Measurements from ENCODE around the gene MGAT1. TPM values are rescaled to one million over a fixed set of nuclear protein-coding genes. Genes with fewer than 3 reads are reported as not detected.
"Not testable (repeated sequence)": the region's sequence is repeated elsewhere in the genome, so short reads cannot be mapped to it uniquely, and the experiment has no call there.

Gene MGAT1
- total RNA-seq, 2 experiments from 2014 or later, result 141 to 142 TPM

- ATAC-seq (peak; percentile 61), DNase-seq (peak; percentile 86)
- Mint-ChIP-seq H3K27ac (peak overlapping the region; percentile 98), H3K4me3 (peak overlapping the region; percentile 100), H3K27me3 (no peaks in the 10 kb centered on the region), H3K36me3 (peaks cover 45% of the 10 kb centered on the region), H3K4me1 (peaks cover 37% of the 10 kb centered on the region), H3K9me3 (ENCODE audit: low read depth) (no peaks in the 10 kb centered on the region)
- CTCF ChIA-PET, result interaction anchor here (0.8 to 3.7 kb wide), 17 partner anchors 9 to 1028 kb away, joined by 3 to 16 read pairs (median 6); partner anchors contain the start of gene MGAT1
Measured at GRCh38 chr5:180830253-180831138, 27.9 kb upstream of the MGAT1 start.

GRCh38 chr5:180829726-180830125 is 27.1 kb upstream of the MGAT1 start:
- H3K27me3 Mint-ChIP-seq, result no peaks in the 10 kb centered on the region
- CTCF ChIA-PET, result interaction anchor here (1.0 to 3.7 kb wide), 12 partner anchors 8 to 1028 kb away, joined by 3 to 16 read pairs (median 8); partner anchors contain the start of gene MGAT1
- peaks cover 39% of the 10 kb centered on the region for H3K36me3 Mint-ChIP-seq
- no peak for ATAC-seq
- no peak for DNase-seq
- no peaks in the 10 kb centered on the region for H3K9me3 Mint-ChIP-seq (ENCODE audit: low read depth)
- peaks cover 37% of the 10 kb centered on the region for H3K4me1 Mint-ChIP-seq
- H3K4me3 Mint-ChIP-seq, result peak overlapping the region; percentile 100
- peak overlapping the region; percentile 98 for H3K27ac Mint-ChIP-seq

- not testable (repeated sequence) for DNase-seq
- Mint-ChIP-seq H3K27ac (peak overlapping the region; percentile 14), H3K36me3 (peaks cover 31% of the 10 kb centered on the region)
Measured at GRCh38 chr5:180828756-180829531, 26.3 kb upstream of the MGAT1 start.

GRCh38 chr5:180827374-180827773 is 24.8 kb upstream of the MGAT1 start:
- CTCF ChIA-PET, result interaction anchor here (1.9 kb wide), 1 partner anchor 14 kb away, joined by 8 read pairs; no protein-coding TSS in a partner anchor
- H3K36me3 Mint-ChIP-seq, result peaks cover 24% of the 10 kb centered on the region
- H3K4me3 Mint-ChIP-seq; ATAC-seq; H3K9me3 Mint-ChIP-seq (ENCODE audit: low read depth); H3K27ac Mint-ChIP-seq; DNase-seq; H3K27me3 Mint-ChIP-seq: not testable (repeated sequence)
- H3K4me1 Mint-ChIP-seq, result peaks cover 26% of the 10 kb centered on the region

More at GRCh38 chr5:180828756-180829531, 26.3 kb upstream of the MGAT1 start:
- CTCF ChIA-PET, result interaction anchor here (2.1 to 3.7 kb wide), 6 partner anchors 7 to 33 kb away, joined by 6 to 16 read pairs (median 15); partner anchors contain the start of gene MGAT1
- ATAC-seq; H3K27me3 Mint-ChIP-seq; H3K9me3 Mint-ChIP-seq (ENCODE audit: low read depth): not testable (repeated sequence)
- Mint-ChIP-seq H3K4me1 (peaks cover 35% of the 10 kb centered on the region), H3K4me3 (peak overlapping the region; percentile 17)

GRCh38 chr5:180825768-180826525 is 23.3 kb upstream of the MGAT1 start:
- Mint-ChIP-seq H3K27ac (no peak overlapping the region), H3K9me3 (ENCODE audit: low read depth) (no peaks in the 10 kb centered on the region), H3K27me3 (no peaks in the 10 kb centered on the region), H3K36me3 (peaks cover 21% of the 10 kb centered on the region), H3K4me1 (peaks cover 26% of the 10 kb centered on the region), H3K4me3 (no peak overlapping the region)
- DNase-seq, result no peak
- CTCF ChIA-PET, result interaction anchor here (1.9 kb wide), 1 partner anchor 13 kb away, joined by 8 read pairs; no protein-coding TSS in a partner anchor
- no peak for ATAC-seq

GRCh38 chr5:180824630-180825476 is 22.2 kb upstream of the MGAT1 start:
- H3K4me3 Mint-ChIP-seq, result no peak overlapping the region
- H3K36me3 Mint-ChIP-seq, result peaks cover 11% of the 10 kb centered on the region
- no peak overlapping the region for H3K27ac Mint-ChIP-seq
- ATAC-seq (no peak), DNase-seq (no peak)
- CTCF ChIA-PET, result interaction anchor here (1.1 to 1.6 kb wide), 2 partner anchors 21 to 26 kb away, joined by 3 to 4 read pairs; no protein-coding TSS in a partner anchor
- H3K4me1 Mint-ChIP-seq, result peaks cover 18% of the 10 kb centered on the region
- H3K27me3 Mint-ChIP-seq, result no peaks in the 10 kb centered on the region
- H3K9me3 Mint-ChIP-seq (ENCODE audit: low read depth), result no peaks in the 10 kb centered on the region

- ATAC-seq (no peak), DNase-seq (no peak)
- no peaks in the 10 kb centered on the region for H3K27me3 Mint-ChIP-seq
- H3K36me3 Mint-ChIP-seq, result peaks cover 6% of the 10 kb centered on the region
- CTCF ChIA-PET, result interaction anchor here (1.1 to 1.6 kb wide), 2 partner anchors 22 to 25 kb away, joined by 3 to 4 read pairs; no protein-coding TSS in a partner anchor
- peaks cover 13% of the 10 kb centered on the region for H3K4me1 Mint-ChIP-seq
- H3K9me3 Mint-ChIP-seq (ENCODE audit: low read depth), result no peaks in the 10 kb centered on the region
- no peak overlapping the region for H3K4me3 Mint-ChIP-seq
- no peak overlapping the region for H3K27ac Mint-ChIP-seq
Measured at GRCh38 chr5:180823940-180824629, 21.5 kb upstream of the MGAT1 start.

- Mint-ChIP-seq H3K4me3 (no peak overlapping the region), H3K36me3 (peaks cover 1% of the 10 kb centered on the region), H3K27me3 (no peaks in the 10 kb centered on the region), H3K9me3 (ENCODE audit: low read depth) (no peaks in the 10 kb centered on the region), H3K4me1 (peaks cover 13% of the 10 kb centered on the region), H3K27ac (no peak overlapping the region)
- ATAC-seq (no peak), DNase-seq (no peak)
- CTCF ChIA-PET, result no interaction called here
Measured at GRCh38 chr5:180823346-180823745, 20.7 kb upstream of the MGAT1 start.

- no peaks in the 10 kb centered on the region for H3K27me3 Mint-ChIP-seq
Measured at GRCh38 chr5:180821538-180821937, 18.9 kb upstream of the MGAT1 start.

GRCh38 chr5:180820788-180821321 is 18.2 kb upstream of the MGAT1 start:
- Mint-ChIP-seq H3K36me3 (no peaks in the 10 kb centered on the region), H3K4me3 (no peak overlapping the region), H3K4me1 (peaks cover 17% of the 10 kb centered on the region), H3K27me3 (no peaks in the 10 kb centered on the region), H3K27ac (no peak overlapping the region), H3K9me3 (ENCODE audit: low read depth) (no peaks in the 10 kb centered on the region)
- ATAC-seq (no peak), DNase-seq (peak; percentile 18)
- CTCF ChIA-PET, result interaction anchor here (1.4 to 1.6 kb wide), 2 partner anchors 9 to 40 kb away, joined by 3 to 9 read pairs; partner anchors contain the start of gene ZFP62

More at GRCh38 chr5:180821538-180821937, 18.9 kb upstream of the MGAT1 start:
- ATAC-seq (no peak), DNase-seq (no peak)
- H3K27ac Mint-ChIP-seq, result no peak overlapping the region
- no peak overlapping the region for H3K4me3 Mint-ChIP-seq
- peaks cover 1% of the 10 kb centered on the region for H3K36me3 Mint-ChIP-seq
- H3K9me3 Mint-ChIP-seq (ENCODE audit: low read depth), result no peaks in the 10 kb centered on the region
- CTCF ChIA-PET, result interaction anchor here (0.5 to 1.6 kb wide), 3 partner anchors 9 to 39 kb away, joined by 3 to 9 read pairs (median 3); partner anchors contain the start of gene ZFP62
- H3K4me1 Mint-ChIP-seq, result peaks cover 20% of the 10 kb centered on the region

GRCh38 chr5:180818677-180819341 is 16.2 kb upstream of the MGAT1 start:
- CTCF ChIA-PET, result interaction anchor here (0.9 to 1.0 kb wide), 2 partner anchors 12 kb away, joined by 3 read pairs; no protein-coding TSS in a partner anchor

More at GRCh38 chr5:180818677-180819341, 16.2 kb upstream of the MGAT1 start:
- Mint-ChIP-seq H3K27ac (no peak overlapping the region), H3K27me3 (no peaks in the 10 kb centered on the region), H3K36me3 (no peaks in the 10 kb centered on the region), H3K4me3 (no peak overlapping the region), H3K4me1 (peaks cover 20% of the 10 kb centered on the region), H3K9me3 (ENCODE audit: low read depth) (no peaks in the 10 kb centered on the region)
- no peak for DNase-seq
- ATAC-seq, result no peak

All from activated CD8-positive, alpha-beta memory T cell treated with anti-CD3 and anti-CD28 coated beads, Interleukin-2, amount 10 ng/mL, durations not matched to agents 7 days and 5 days (primary cell).